ENCODE data around the gene MRRF.
A peak's percentile ranks its signal among the peaks of the same experiment; 100 is the strongest.

Gene MRRF, protein sequence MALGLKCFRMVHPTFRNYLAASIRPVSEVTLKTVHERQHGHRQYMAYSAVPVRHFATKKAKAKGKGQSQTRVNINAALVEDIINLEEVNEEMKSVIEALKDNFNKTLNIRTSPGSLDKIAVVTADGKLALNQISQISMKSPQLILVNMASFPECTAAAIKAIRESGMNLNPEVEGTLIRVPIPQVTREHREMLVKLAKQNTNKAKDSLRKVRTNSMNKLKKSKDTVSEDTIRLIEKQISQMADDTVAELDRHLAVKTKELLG

DNA sequence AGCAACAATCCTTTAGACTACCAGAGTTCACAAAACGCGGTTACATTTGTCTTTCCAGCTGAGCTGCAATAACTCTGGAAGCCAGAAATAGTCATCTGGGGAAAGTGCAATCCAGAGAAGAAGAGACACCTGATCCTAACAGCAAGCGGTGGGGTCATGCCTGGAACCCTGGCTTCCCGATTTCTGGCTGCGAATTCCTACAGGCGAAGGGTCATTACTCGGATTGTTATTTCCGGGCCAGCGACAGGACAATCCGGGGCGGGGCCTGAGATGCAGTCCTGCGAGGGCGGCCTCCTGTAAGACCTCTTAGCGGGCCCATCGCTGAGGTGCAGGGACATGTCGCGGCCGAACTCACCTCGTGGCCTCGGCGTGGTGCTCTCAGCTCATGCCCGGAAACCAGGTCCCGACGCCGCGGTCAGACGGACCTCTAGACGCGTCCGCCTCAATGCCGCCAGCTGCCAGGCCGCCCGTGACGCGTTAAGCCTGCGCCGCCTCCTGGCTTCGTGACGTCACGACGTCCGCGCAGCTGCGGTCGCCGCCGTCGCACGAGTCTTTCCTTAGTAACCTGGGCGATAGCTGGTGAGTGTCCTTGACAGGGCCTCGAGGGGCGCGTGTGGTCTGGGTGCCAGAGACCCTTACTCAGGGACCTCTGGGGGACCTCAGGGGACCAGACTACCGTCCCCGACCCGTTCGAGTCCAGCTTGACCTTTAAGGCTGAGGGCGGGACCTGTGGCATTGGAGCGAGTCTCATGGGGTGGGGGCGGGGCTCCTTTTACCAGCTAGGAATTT lies at the start of gene MRRF, which contains the start of gene RBM18:
MRRF (plus strand) TSS at position 523 of the 789 bp plus-strand sequence. CDS start 6,010 bp downstream, outside the sequence.
RBM18 (minus strand) TSS at position 481 of the 789 bp plus-strand sequence. CDS start 3,348 bp downstream, outside the sequence.
- peak; percentile 78 to 89 (median 81) for DNase-seq (ENCODE audit: low read depth in 3 of 3)

DNA sequence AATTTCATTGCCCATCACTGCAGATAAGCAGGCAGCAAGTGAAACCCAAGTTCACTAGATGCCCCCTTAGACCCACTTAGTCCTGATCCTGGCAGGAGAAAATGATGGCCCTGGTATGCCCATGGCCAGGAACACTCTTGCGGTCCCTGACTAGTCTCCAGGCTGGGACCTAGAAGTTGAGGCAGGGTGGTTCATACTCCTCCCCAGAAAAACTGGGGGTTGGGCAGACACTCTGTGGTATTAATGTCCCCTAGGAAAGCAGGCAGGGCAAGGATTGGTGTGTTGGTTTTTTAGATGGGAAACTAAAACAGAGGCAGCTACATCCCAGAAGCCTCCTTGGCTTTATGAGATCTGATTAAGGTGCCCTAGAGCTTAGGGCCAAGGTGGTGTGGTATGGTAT lies 49.0 kb upstream of the MRRF start:
- no peak for DNase-seq (ENCODE audit: low read depth in 3 of 3)

DNA sequence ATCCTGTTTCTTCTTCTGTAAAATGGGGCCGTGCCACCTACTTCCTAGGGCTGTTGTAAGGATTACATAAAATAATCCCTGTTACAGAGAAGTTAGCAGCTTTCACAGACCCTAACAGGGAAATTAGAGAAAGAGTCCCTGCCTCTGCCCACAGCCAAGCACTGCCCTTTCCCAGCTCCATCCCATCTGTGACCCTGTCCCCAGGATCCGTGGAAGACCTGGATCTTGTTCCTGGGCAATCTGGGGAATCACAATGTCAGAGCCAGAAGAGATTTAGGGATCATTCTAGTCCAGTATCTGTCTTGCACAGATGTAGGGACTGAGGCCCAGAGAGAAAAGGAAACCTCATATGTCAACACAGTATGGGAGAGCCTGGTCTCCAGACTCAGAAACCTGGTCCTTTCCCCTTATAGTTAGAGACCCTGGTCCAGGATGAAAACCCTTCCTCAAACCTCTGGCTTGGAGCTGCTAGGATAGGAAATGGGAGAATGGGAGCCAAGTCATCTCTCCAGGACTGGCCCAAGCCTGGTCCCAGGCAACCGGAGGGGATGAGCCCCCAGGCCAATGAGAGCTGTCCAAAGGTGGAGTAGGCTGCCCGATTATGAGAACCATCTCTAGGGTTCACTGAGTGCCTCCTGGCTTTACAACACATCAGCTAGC lies 48.4 kb upstream of the MRRF start:
- no peak for DNase-seq (ENCODE audit: low read depth in 3 of 3)

DNA sequence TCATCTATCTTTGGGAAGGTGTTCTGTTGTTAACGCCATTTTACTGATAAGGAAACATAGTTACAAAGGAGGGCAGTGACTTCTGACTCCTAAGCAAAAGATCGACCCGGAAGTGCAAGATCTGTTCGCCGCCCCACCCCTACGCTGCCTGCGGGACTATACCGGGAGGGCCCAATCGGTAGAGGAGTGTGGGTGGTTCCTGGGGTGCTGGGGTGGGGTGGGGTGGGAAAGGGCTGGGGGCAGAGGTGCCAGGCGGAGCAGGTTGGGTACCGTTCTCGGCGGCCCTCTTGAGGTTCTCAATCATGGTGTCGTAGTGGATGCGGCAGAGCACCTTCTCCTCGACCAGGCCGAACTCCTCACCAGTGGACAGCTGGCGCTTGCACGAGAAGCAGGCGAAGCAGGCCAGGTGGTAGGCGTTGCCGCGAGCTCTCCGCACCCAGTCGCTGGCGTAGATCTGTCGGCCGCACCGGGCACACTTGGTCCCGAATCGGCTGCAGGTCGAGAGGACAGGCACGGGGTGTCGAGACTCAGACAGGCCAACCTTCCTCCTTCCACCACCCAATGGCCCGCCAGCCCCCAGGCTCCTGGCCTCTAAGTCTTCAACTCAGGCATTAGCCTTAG lies 47.8 kb upstream of the MRRF start:
- DNase-seq (ENCODE audit: low read depth in 3 of 3): no peak

DNA sequence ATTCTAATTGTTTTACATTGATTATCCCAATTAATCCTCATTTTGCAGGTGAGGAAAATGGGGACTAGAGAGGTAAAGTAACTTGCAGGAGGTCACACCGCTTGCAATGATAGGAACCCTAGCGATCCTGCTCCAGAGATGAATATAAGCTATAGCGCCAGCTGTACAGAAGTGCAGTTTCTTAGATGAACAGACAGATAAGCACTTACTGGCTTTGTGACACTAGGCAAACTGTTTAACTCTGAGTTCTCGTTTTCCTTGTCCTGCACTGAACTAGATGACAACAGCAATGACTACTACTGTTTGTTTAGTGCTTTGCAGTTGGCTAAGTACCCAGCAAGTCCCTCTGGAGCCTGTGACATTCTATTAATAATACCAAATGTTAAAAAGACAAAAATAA lies 47.0 kb upstream of the MRRF start:
- DNase-seq (ENCODE audit: low read depth in 3 of 3): no peak

DNA sequence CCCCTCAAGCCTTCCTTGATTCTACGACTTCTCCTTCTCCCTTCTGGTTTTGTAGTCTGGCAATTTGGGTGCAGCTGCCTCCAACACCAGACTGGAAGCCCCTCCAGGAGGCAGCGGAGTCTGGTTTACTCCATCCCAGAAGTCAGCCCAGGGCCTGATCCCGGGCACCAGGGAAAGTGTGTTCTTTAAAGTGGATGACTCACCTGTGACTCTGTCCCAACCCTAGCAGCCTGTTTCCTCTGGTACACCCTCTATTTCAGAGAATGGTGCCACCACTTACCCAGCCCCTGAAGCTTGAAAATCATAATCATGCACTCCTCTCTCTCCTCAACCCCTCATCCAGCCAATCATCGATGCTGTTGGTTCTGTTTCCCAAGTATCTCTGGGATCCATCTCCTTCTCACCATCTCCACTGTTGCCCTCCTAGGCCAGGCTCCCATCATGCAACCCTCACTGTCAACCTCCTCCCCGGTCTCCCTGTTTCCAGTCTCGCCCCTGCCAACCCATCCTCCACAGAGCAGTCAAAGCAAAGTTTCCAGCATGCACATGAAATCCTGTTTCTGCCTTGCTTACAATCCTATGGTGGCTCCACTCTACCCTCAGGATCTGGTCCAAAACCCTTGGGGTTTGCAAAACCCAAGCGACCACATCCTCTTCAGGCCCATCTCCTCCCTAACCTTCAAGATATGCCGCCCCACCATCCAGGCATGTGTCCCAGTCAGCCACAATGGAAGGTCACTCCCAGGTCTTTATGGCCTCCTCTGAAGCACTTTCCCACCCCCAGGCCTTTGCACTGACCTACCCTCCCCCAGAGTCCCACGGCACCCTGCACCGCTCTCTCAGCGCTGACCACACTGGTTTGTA lies 46.4 kb upstream of the MRRF start:
- no peak for DNase-seq (ENCODE audit: low read depth in 3 of 3)

DNA sequence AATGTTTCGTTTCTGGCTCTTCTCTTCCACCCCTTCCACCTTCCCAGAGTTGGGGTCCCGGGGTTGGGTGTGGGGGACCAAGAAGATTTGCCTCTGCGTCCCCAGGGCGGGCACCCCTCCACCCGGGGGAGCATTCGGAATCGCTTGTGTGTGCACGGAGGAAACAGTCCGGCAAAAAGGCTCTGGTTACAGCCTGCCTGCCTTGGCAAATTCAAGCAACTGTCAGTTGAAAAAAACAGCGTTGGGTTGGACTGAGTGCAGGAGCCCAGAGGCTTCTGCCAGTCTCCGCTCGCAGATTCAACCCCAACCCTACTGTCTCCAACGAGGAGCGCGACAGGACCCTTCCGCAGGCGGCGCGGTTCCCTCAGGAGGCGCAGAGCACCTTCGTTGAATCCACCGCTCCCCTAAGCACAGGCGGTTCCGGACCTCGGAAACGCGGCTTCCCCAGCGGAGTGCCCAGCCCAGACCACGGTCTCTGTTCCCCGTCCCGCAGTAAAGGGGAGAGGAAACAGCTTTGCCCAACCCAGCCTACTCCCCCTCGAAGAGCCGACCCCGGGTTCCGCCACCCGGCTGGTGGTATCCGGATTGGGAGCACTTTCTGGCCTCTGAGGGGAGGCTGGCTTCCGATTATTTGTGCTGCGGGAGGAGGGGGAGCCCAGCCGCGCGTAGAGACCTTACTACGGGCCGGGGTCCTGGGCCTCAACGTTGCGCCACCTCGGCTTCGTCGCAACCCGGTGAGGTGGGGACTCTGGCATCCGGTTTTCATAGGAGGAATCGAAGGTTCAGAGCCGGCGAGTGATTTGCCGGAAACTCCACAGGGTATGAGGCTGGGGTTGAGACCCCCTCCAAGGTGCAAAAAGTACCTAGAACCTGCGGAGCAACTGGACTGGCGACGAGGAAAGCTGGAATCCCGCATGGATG lies 45.5 kb upstream of the MRRF start:
- no peak for DNase-seq (ENCODE audit: low read depth in 3 of 3)

DNA sequence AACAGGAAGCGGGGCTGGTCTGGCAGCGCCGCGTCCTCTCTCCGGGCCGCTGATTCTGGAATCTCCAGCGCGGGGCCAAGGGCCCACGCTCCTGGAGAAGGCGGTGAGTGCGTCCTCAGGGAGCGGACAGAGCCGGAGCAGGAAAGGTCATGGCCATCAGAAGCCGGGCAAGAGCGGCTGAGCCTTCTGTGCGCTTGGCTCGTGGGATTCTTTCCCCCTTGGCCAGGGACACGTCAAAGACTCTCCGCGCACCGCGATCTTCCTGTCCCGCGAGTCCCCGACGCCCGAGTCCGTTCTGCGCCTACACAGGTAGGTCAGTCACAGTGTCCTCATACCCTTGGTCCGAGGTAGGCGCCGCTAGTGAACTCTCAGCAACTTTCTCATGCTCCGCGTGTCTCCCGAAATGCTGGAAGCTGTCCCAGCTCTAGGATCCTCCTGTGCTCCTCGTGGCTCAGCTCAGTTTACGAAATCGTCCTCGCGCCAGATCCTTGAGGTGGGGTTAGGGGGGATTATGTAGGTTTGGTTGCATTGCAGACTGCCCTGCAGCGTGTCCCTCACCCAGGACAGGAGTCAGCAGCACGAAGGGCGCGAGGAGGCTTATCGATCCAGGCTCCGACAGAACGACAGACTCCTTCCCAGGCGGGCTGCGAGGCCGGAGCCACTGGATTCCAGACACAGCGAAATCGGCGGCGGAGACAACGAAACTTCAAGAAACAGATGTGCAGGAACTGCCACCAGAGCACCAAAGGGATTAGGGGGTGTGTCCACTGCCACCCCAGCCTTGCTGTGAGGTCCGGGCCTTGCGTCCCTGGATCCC lies 44.6 kb upstream of the MRRF start:
- DNase-seq (ENCODE audit: low read depth in 3 of 3): no peak

DNA sequence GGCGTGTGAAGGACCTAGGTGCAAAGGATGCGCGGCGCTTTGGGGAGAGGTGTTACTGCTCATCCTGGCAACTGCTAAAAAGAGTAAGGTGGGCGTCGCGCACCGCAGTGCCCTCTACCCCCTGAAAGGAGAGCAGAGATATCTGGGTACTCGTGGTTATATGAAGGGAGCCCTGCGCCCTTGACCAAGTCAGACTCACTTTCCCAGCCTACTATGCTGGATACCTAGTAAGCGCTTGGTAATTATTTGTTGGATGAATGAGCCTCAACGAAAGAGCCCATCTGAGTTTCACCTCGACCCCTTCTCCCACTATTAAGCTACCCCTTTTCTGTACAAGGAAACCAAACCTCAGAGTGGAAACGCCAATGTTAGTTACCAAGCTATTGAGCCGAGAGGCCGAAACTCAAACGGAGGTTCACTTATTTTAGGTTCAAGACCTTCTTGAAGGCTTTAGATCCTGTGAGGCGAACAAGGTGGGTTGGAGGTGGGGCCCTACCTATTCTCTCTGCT lies 44.0 kb upstream of the MRRF start:
- DNase-seq (ENCODE audit: low read depth in 3 of 3): no peak

DNA sequence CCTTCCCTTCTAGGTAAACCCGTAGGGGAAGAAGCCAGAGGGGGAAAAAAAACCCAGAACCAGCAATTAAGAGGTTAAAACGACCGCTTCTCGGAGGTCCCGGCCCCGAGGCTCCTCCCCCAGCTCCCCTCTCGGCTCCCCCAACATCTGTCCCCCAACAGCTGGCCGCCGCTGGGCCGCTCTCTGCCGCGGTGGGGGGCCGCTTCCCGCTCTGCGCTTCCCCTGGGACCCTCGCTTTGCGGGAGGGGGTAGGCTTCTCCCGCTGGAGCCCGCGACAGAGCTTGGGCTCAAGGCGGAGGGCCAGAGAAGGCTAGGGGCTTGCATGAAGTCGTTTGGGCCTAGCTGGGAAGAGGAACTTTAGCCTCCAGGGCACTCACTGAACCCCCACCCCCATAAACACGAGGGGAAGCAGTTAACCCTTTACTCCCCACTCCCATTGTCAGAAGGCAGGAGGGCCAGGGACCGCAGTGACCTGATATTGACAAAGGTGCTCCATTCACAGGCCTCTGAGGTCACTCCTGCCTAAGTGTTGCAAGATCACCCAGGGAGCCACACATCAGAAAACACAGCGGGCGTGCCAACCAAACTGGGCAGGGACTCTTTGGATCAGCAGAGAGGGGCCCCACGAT lies 43.4 kb upstream of the MRRF start:
- DNase-seq (ENCODE audit: low read depth in 3 of 3): no peak

DNA sequence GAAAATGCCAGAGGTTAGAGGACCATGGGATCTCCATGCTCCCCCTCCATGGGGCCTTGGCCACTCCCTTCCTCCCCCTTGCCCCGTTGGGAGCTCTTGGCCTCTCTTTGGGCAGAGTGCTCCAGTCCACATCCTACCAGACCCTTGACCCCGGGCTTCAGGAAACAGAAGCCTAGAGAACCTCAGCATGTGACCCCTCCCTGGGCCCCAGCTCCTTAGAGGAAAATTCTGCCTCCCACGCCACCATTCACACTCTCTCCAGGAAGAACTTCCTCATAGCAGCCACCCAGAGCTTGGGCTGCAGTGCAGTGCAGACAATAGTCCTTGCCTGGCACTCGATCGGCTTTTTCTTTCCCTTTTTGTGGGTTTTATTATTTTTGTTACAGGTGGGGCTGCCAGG lies 41.9 kb upstream of the MRRF start:
- no peak for DNase-seq (ENCODE audit: low read depth in 3 of 3)

DNA sequence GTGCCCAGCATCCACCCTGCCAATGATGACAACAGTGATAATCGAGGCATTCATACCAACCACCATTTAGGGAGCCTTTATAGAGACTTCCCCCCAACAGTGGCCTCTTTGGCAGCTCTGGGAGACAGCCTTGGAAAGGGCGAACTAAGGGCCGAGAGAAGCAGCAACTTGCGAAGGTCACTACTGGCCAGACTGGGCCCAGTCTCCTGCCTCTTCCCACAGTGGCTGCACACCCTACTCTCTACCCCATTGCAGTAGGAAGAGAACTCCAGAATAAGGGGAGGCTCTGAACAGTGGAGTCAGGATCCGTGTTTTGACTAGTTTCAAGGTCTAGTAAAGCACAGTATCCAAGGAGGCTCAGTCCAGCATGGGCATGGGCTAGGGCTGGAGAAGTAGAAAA lies 41.2 kb upstream of the MRRF start:
- no peak for DNase-seq (ENCODE audit: low read depth in 3 of 3)

DNA sequence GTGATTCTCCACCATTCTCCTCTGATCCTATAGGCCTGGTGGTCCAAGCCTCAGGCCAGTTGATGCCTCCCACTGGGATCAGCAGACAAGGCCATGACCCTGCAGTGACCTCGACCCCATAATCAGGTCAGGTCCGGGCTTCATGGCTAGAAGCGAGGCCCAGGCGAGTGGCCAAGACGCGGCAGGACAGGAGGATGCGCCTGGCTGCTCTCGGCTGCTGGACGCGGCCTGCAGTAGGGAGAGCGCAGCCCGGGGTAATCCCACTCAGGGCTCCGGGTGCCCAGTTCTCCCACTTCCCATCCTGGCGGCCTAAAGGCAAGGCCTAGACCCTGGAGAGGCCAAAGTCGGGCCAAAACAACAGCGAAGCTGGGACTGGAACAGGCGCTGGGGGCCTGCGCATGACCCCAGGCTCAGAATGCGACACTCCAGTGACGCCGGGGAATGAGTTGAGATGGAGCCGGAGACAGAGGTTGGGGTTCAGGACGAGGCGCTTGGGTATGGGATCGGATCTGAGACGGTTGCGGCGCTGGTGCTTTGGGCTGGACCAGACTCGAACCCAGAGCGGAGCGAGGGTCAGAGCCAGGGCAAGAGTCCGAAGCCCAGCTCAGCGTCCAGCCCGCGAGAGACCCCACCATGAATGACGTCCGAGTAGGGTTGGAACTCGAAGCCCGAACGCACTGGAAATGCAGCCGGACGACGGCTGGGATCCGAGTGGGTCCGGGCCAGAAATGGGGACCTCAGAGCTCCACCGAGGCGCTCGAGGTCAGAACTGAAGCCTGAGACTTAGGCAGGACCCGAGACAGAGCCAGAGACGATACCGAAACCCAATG lies 39.2 kb upstream of the MRRF start:
- DNase-seq (ENCODE audit: low read depth in 3 of 3): no peak

DNA sequence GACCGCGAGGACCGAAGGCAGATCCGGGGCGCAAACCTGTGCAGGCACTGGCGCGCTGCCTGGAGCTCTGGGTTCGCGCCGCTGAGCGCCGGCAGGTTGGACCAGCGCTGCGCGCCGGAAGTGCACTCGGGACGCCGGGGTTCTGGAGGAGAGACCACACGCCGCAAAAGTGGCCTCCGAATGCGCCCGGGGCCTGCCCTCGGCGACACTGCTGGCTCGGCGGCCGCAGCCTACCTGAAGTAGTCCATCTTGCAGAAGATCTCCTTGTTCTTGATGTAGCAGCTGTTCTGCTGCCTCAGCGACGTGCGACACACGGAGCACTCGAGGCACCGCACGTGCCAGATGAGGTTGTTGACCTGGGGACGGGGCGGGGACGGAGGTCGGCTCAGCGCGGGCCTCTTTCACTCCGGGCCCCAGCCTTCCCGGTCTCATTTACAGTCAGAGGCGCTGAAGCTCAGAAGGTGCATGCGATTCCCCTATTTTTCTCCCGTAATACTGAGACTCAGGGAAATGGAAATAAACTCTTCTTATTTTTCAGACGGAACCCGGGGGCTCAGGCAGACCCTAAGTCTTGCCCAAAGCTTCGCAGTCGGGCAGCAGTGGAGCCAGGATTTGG lies 38.4 kb upstream of the MRRF start:
- no peak for DNase-seq (ENCODE audit: low read depth in 3 of 3)

DNA sequence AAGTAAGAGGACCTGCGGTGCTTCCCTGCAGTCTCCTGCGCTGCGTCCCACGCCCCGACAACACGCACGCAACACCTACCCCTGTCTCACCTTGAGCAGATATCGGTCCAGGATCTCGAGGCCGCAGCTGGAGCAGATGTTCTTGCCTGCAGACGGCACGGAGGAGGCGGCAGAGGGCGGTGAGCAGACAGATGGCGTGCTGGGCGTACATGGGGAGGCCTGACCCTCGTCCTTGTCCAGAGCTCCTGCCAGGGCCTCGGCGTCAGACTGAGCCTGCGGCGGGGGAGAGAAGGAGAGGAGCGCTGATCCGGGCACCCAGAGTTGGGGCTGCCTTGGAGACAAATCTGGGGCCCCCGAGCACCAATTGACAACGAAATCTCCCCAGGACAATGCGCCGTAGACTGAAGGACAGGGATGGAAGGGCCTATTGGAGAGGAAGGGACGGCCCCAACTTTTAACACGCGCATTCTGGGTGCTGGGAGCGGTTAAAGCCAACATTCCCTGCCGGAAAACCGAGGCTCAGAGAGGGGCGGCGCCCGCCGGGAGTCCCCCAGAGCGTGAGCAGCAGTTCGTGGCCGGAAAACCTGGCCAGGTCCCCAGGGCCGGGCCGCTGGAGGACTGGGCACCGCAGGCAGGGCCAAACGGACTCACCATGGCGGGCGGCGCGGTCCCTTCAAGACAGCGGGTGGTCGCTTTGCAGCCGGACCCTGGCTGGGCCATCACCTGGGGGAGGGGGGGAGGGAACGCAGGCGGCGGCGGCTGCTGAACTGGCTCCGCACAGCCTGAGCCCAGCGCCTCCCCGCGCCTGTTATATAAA lies 37.7 kb upstream of the MRRF start:
- DNase-seq (ENCODE audit: low read depth in 3 of 3): no peak

DNA sequence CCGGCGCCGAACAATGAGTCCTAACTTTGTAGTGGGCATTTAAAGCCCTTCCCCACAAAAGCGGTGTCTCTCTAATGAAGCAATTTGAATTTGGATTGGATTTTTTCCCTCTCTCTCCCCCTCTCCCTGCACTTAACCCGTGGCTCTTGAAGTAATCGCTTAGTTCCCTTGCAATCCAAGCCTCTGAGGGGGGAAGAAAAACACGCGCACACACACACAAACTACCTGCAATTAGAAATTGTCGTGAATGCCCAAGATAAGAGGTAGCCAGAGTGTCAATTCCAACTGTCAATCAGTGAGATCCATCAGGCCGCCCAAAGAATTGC lies 37.1 kb upstream of the MRRF start:
- DNase-seq (ENCODE audit: low read depth in 3 of 3): no peak

DNA sequence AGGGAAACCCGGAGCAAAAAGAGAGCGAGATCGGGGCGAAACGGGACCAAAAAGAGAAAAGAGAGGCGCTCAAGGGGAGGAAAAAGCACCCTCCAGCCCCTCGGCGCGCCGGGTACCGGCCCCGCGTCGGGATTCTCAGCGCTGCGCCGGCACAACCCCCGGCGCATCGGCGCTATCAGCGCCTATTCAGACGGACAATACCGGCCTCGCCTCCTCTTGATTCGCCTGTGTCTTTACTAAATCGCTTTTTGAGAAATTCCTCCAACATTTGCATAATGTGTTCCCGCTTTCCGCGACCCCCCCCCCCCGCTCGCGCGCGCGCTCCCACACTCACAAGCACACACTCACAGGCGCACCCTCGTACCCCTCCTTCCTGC lies 36.5 kb upstream of the MRRF start:
- no peak for DNase-seq (ENCODE audit: low read depth in 3 of 3)
